Activated naive CD4-positive, alpha-beta T cell treated with anti-CD3 and anti-CD28 coated beads, Interleukin-2, amount 10 ng/mL, durations not matched to agents 7 days and 5 days (primary cell): ENCODE results near the gene CCDC148.

Source experiments
- CTCF ChIA-PET: fragments of 350-600 bp; sonication (Branson Sonifier 250); formaldehyde crosslinking; loops from one replicate; lab custom pipeline; 2021; ENCODE audit warnings: antibody characterized with exemption; lab: Charles Lee
- DNase-seq: peaks from one replicate; pipeline ENCODE4 v3.0.0-alpha.2; 2020
- H3K27ac Mint-ChIP-seq: one replicate; pipeline ENCODE4 v1.8.0; 2021; ENCODE audit warnings: mild to moderate bottlenecking, moderate library complexity, mixed read lengths
- H3K27me3 Mint-ChIP-seq: one replicate; pipeline ENCODE4 v1.8.0; 2021; ENCODE audit warnings: mild to moderate bottlenecking, mixed read lengths
- H3K36me3 Mint-ChIP-seq: one replicate; pipeline ENCODE4 v1.8.0; 2021; ENCODE audit warnings: mixed read lengths
- H3K4me1 Mint-ChIP-seq: one replicate; pipeline ENCODE4 v1.8.0; 2021; ENCODE audit warnings: mixed read lengths
- H3K4me3 Mint-ChIP-seq: one replicate; pipeline ENCODE4 v1.8.0; 2021; ENCODE audit warnings: mild to moderate bottlenecking, moderate library complexity, mixed read lengths
- H3K9me3 Mint-ChIP-seq: one replicate; pipeline ENCODE4 v1.8.0; 2021; ENCODE audit warnings: mixed read lengths

Gene CCDC148

DNA sequence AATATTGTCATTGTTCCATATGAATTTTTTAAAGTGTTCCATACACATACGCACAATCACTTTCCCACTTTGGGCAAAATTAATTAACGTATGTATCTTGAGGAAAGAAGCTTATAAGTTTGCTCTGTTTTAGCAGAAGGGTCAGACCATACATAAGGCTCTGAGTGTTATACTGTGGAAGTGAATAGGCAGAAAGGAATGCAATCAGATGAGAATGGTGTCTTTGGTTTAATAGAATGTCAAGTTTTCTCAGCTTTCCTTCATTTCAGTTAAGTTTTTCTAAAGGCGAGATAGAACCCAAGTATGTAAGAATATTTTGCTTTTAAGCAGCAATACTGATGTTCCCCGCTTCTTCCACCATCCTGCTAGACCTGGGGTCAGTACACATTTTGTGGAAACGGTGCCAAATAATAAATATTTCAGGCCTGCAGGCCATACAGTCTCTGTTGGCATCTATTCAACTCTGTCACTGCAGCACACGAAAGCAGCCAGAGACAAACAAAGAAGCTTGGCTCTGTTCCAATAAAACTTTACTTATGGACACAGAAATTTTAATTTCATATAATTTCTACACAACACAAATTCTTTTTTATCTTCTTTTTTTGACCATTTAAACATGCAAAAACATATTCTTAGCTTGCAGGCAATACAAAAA is 254.3 kb downstream of the CCDC148 start:
- H3K27me3 Mint-ChIP-seq: peaks cover 9% of the 10 kb centered on the region
- no peaks in the 10 kb centered on the region for H3K36me3 Mint-ChIP-seq
- CTCF ChIA-PET: no interaction called here

DNA sequence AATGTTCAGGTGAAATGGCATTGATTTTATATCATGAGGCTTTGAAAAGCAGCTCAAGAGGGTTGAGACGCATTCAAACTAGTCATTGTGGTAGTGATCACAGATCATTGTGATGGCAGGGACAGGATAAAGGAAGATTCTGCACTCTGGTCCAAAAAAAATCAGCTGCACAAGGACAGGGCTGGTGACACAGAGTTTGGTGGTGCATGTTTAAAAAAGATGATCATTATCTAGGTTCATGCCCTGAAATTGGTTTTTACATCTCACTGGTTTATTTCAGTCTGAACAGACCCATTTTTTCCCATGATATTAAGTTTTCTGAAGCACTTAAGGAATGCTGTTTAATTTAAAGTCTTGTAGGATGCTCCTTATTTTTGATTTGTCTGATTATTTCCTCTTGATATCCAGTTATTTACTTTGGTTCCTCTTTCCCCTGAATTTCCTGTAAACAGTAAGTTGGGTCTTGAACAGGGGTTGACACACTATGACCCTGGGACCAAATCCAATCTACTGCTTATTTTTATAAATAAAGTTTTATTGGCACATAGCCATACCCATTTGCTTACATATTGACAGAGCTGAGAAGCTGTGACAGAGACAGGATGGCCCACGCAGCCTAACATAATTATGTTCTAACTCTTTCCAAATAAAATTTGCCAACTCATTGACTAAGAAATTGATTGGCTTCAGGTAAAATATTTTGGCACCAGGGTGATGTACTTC is 256.5 kb downstream of the CCDC148 start:
- DNase-seq: no peak
- no peaks in the 10 kb centered on the region for H3K9me3 Mint-ChIP-seq
- H3K27ac Mint-ChIP-seq: no peak overlapping the region
- CTCF ChIA-PET: no interaction called here
- H3K4me3 Mint-ChIP-seq: no peak overlapping the region
- H3K27me3 Mint-ChIP-seq: peaks cover 9% of the 10 kb centered on the region
- H3K36me3 Mint-ChIP-seq: no peaks in the 10 kb centered on the region
- H3K4me1 Mint-ChIP-seq: no peaks in the 10 kb centered on the region

More for the DNA sequence above, 254.3 kb downstream of the CCDC148 start:
- no peaks in the 10 kb centered on the region for H3K4me1 Mint-ChIP-seq
- no peaks in the 10 kb centered on the region for H3K9me3 Mint-ChIP-seq
- H3K27ac Mint-ChIP-seq: no peak overlapping the region
- no peak for DNase-seq
- no peak overlapping the region for H3K4me3 Mint-ChIP-seq

DNA sequence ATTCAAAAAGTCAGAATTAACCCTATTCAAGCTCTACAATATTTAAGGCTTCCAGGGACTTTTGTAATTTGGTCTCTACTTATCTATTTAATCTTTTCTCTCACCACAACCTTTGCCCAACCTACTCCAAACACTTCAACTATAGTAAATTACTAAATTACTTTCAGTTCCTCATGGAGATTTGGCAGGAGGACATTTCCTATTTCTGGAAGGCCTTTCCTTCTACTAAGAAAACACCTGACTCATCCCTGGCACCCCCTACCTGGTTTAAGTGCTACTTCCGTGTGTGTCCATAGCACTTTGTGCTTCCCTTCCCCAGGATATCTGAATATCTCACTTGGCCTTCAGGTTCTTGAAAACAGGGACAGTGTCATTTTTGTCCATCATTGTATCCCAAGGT is 258.6 kb downstream of the CCDC148 start:
- peaks cover 1% of the 10 kb centered on the region for H3K4me1 Mint-ChIP-seq
- no peak overlapping the region for H3K4me3 Mint-ChIP-seq
- no peaks in the 10 kb centered on the region for H3K9me3 Mint-ChIP-seq
- H3K27ac Mint-ChIP-seq: no peak overlapping the region
- no peak for DNase-seq
- CTCF ChIA-PET: no interaction called here
- no peaks in the 10 kb centered on the region for H3K36me3 Mint-ChIP-seq
- H3K27me3 Mint-ChIP-seq: peaks cover 12% of the 10 kb centered on the region

DNA sequence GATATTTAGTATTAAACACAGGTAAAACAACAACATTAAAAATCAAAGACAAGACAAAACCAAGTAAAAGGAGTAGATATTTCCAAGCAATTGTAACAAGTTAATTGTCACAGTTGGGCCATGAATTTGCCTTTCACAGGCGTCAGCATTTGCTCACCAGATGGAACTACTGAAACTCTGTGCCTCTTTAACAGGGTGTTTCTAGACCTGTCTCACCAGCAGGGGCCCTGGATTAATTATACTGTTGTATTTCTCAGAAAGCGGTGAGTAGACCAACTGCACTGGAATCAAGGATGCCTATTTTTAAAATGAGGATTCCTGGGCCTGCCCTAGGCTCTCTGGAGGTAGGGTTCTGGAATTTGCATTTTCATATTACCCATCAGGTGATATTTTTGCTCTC is 262.3 kb downstream of the CCDC148 start:
- Mint-ChIP-seq H3K4me1 (peaks cover 29% of the 10 kb centered on the region), H3K36me3 (no peaks in the 10 kb centered on the region), H3K4me3 (no peak overlapping the region), H3K27me3 (peaks cover 24% of the 10 kb centered on the region), H3K9me3 (no peaks in the 10 kb centered on the region), H3K27ac (no peak overlapping the region)
- CTCF ChIA-PET: no interaction called here
- DNase-seq: no peak

DNA sequence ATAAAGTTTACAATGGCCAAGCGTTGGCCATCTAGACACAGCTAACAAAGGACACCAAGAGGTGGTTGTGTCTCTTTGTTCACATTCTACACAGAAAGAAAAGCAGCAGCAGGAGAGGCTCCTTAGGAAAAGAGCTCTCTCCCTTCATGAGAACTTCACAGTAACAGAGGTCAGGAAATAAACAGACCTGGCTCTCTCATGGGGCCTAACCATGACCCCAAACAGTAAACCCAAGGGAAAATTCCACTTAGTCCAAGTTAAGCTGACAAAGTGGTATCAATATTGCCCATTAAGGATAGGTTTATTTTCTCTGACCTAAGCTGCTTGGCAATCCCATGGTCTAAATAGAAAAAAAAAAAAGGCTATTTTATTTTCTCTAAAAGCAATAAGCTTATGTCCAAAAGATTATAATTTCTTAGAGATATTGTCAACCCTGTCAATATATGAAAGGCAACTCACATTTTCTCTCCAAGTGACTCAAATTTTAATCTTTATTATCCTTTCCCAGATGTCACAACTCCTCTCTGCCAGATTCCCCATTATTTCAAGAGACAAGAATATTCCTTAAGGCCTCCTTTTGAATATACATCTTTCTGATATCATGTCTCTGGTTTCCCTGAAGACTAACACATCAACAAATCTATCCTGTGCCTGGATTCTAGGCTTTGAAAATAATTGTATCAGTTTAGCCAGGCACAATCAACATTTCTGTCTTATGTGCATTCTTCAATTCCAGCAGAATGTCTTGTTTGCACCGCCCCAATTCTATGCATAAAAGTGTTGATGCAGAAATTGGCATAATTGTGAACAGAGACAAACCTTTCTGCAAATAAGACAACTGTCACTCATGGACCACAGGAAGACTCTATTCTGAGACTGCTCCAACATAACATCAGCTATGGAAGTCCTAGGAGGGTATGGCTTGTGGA is 263.8 kb downstream of the CCDC148 start:
- Mint-ChIP-seq H3K27ac (peak overlapping the region; percentile 24), H3K9me3 (no peaks in the 10 kb centered on the region), H3K4me1 (peaks cover 31% of the 10 kb centered on the region), H3K4me3 (no peak overlapping the region), H3K36me3 (no peaks in the 10 kb centered on the region), H3K27me3 (peaks cover 20% of the 10 kb centered on the region)
- CTCF ChIA-PET: interaction anchor here (1.3 kb wide), 1 partner anchor 13 kb away, joined by 3 read pairs; no protein-coding TSS in a partner anchor
- DNase-seq: no peak

DNA sequence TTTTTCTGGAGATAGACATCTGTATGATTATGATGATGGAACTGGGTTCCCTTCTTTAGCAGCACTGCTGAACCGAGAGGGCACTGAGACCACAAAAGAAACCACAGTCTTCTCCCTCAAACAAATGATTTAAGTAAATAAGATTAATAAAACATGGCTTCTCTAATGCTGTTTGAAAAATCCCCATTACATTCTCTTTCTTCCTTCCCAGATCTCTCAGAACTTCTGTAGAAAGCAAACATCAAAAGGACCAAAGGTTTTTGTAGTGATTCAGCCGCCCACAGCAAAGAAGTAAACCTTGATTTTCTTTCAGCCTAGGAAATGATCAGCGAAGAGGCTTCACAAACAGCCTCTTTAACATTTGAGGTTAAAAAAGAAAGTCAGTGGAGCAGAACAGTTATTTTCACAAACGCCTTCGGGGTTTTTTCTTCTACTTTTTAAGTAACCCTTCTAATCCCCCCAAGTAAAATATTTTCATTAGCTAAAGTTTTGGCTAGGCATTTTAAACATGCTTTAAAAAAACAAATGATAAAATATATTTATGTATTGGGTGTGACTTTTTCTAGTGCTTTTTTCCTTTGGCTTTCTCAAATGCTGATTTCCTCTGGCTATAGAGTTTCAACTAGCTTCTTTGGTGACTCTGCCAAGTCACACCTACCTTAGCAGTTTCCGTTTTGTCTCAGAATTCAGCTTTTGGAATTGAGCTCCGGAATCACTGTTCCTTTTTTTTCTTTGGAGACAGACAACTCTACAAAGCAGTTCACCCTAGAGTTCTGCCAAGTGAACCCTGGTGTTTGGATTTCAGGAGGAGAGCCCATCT is 265.3 kb downstream of the CCDC148 start:
- peak overlapping the region; percentile 33 for H3K4me3 Mint-ChIP-seq

DNA sequence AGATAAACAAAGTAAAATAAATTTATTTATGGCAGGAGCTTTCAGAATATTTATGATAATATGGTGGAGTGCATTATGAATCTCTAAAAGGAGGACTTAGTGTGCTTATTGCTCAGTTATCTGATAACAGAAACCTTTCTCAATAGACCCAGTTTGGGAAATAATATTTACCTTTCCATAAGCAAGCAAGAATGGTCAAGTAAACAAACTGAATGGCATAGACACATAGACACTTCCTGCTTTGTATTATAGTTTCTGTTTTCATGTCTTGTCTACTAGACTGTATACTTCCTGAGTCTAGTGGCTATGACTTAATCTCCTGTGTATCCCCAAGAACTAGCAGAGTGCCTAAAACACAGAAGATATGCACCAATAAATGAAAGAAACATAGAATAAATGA is 267.0 kb downstream of the CCDC148 start:
- DNase-seq: no peak
- H3K9me3 Mint-ChIP-seq: no peaks in the 10 kb centered on the region
- CTCF ChIA-PET: interaction anchor here (0.6 kb wide), 1 partner anchor 150 kb away, joined by 3 read pairs; no protein-coding TSS in a partner anchor
- H3K4me3 Mint-ChIP-seq: no peak overlapping the region
- H3K27me3 Mint-ChIP-seq: peaks cover 15% of the 10 kb centered on the region
- no peak overlapping the region for H3K27ac Mint-ChIP-seq
- H3K36me3 Mint-ChIP-seq: no peaks in the 10 kb centered on the region
- H3K4me1 Mint-ChIP-seq: peaks cover 31% of the 10 kb centered on the region

More for the DNA sequence above, 265.3 kb downstream of the CCDC148 start:
- CTCF ChIA-PET: interaction anchor here (0.8 to 1.3 kb wide), 2 partner anchors 12 to 554 kb away, joined by 3 read pairs; no protein-coding TSS in a partner anchor
- Mint-ChIP-seq H3K27ac (peak overlapping the region; percentile 43), H3K9me3 (no peaks in the 10 kb centered on the region), H3K4me1 (peaks cover 31% of the 10 kb centered on the region), H3K27me3 (peaks cover 20% of the 10 kb centered on the region), H3K36me3 (no peaks in the 10 kb centered on the region)
- peak; percentile 43 for DNase-seq

DNA sequence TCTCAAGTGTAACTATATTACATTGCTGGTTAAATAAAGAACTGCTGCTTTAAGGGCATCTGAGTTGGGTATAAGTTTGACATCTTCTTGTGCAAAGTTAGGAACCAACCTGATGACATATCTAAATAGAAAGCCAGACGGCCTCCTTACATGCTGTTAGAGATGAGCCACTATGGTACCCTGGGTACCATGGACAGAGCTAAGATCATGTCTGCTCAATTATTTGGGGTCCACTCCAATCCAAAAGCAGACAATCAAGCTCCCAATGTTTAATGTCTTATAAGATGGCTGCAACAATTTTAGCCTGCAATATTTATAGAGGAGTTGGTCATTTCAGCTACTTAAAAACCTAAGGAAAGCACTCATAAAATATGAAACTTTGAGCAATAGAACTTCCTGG is 268.6 kb downstream of the CCDC148 start:
- H3K27me3 Mint-ChIP-seq: peaks cover 11% of the 10 kb centered on the region
- H3K4me1 Mint-ChIP-seq: peaks cover 29% of the 10 kb centered on the region
- H3K27ac Mint-ChIP-seq: no peak overlapping the region
- CTCF ChIA-PET: interaction anchor here (1.4 to 1.8 kb wide), 2 partner anchors 8 to 566 kb away, joined by 4 to 6 read pairs; no protein-coding TSS in a partner anchor
- H3K36me3 Mint-ChIP-seq: no peaks in the 10 kb centered on the region
- no peaks in the 10 kb centered on the region for H3K9me3 Mint-ChIP-seq
- no peak for DNase-seq
- H3K4me3 Mint-ChIP-seq: no peak overlapping the region

DNA sequence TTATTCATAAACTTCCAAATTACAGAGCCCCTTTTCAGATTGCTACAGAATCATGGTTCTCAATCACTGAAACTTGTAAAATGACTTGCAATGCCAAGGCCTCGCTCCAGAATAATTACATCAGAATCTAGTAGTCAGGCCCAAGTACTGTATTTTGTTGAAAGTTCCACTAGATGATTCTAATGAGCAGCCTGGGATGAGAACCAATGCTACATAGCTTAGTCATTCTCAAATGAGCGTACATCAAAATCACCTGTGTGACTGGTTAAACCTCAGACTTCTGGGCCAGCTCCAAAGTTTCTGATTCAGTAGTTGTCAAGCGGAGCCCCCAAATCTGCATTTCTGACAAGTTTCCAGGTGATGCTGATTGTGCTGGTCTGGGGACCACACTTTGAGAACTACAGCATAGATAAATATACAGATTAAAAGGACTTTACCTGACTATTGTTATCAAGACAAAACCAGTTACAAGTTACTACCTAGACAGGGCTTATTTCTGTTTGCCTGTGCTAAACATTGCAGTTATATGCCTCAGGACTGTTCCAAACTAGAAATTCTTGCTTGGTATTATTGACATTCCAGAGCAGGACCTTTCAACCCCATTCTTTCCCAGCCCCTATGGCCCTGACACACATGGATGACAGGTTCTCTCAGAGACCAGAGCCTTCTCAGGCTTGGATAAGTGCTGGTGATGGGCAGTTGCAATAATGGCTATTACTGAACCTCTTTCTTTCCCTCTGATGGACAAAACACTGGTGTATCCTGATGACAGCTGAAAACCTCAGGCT is 271.8 kb downstream of the CCDC148 start:
- Mint-ChIP-seq H3K4me3 (no peak overlapping the region), H3K4me1 (peaks cover 7% of the 10 kb centered on the region), H3K9me3 (no peaks in the 10 kb centered on the region), H3K27ac (no peak overlapping the region), H3K27me3 (peaks cover 20% of the 10 kb centered on the region), H3K36me3 (no peaks in the 10 kb centered on the region)
- no peak for DNase-seq
- CTCF ChIA-PET: no interaction called here

DNA sequence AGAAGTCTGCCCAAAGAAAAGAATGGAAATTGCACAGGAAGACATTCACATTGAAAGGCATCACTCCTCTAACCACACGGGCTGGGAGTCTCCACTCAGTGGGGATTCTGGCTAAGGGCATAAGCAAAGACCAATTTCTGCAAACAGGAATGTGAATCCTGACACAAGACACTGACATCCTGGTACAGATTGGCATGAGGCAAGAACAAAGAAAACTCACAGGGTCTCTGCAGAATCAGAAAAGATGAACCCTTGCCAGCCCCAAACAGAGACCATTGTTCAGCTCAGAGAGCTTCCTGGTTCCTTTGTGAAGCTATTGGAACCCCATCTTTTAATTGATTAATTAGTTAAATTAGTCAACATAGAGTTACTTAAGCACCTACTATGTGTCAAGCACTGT is 272.6 kb downstream of the CCDC148 start:
- H3K4me3 Mint-ChIP-seq: no peak overlapping the region
- no peaks in the 10 kb centered on the region for H3K36me3 Mint-ChIP-seq
- H3K27me3 Mint-ChIP-seq: peaks cover 20% of the 10 kb centered on the region
- no peak overlapping the region for H3K27ac Mint-ChIP-seq
- DNase-seq: no peak
- H3K4me1 Mint-ChIP-seq: no peaks in the 10 kb centered on the region
- H3K9me3 Mint-ChIP-seq: no peaks in the 10 kb centered on the region
- CTCF ChIA-PET: no interaction called here

DNA sequence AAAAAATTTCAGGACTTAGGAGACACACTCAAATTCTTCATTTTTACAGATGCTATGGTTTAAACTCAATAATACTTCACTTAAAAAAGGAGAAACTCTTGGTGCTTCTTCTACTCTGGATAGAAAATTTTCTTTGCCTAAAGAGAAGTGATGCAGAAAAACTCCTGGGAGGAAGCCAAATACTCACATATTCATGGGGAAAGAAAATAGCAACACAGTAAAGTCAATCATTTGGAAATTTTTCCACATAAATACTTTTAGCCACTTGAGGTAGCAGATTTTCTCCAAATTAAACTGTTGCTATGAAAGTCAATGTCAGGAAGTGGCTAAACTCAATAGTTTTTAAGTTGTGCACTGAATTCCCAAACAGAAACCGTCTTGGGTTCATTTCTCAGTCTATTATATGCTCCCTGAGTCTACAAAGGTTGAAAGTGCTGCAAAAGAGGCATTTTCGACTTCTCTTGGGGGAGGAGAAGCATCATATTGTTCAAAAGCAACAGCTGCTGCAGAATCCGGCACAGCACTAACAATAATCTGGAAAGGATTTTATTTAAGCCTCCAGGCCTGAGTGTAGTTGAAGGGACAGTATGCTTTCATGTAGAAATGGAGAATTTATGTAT is 273.8 kb downstream of the CCDC148 start:
- Mint-ChIP-seq H3K4me1 (no peaks in the 10 kb centered on the region), H3K36me3 (no peaks in the 10 kb centered on the region), H3K9me3 (no peaks in the 10 kb centered on the region), H3K27me3 (peaks cover 20% of the 10 kb centered on the region), H3K4me3 (no peak overlapping the region), H3K27ac (no peak overlapping the region)
- no peak for DNase-seq
- CTCF ChIA-PET: no interaction called here

DNA sequence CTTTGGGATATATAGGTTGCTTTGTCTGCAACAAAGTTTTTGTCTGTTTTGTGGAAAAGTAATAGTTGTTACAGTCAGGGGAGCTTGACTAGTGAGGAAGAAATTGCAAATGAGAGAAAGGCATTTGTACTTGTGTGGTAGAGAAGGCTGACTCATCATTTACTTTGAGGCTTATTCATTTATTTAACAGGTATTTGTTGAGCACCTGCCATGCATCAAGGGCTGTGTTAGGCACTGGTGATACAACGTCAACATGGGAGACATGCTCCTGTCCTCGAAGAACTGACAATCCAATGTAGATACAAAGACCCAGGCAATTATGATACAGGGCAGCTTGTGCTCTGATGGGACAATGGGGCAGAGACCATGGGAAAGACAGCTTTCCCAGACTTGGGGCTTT is 275.4 kb downstream of the CCDC148 start:
- H3K27me3 Mint-ChIP-seq: peaks cover 20% of the 10 kb centered on the region
- CTCF ChIA-PET: interaction anchor here (1.4 to 2.8 kb wide), 4 partner anchors 281 to 573 kb away, joined by 3 to 41 read pairs (median 12); no protein-coding TSS in a partner anchor
- DNase-seq: no peak
- H3K4me3 Mint-ChIP-seq: no peak overlapping the region
- no peak overlapping the region for H3K27ac Mint-ChIP-seq
- no peaks in the 10 kb centered on the region for H3K9me3 Mint-ChIP-seq
- no peaks in the 10 kb centered on the region for H3K36me3 Mint-ChIP-seq
- H3K4me1 Mint-ChIP-seq: no peaks in the 10 kb centered on the region
